HG02970 (cell line): Measurements from ENCODE around the gene DEPDC5.
A peak's percentile ranks its signal among the peaks of the same experiment; 100 is the strongest.

Experiments
- ATAC-seq: cut with Tn5 transposase; IDR thresholded peaks from one replicate; pipeline ENCODE4 v1.9.1; 2021; ENCODE audit warnings: mild to moderate bottlenecking, moderate library complexity, moderate number of reproducible peaks; ENCODE audit not compliant: unreplicated experiment, low FRiP score

Gene DEPDC5

DNA sequence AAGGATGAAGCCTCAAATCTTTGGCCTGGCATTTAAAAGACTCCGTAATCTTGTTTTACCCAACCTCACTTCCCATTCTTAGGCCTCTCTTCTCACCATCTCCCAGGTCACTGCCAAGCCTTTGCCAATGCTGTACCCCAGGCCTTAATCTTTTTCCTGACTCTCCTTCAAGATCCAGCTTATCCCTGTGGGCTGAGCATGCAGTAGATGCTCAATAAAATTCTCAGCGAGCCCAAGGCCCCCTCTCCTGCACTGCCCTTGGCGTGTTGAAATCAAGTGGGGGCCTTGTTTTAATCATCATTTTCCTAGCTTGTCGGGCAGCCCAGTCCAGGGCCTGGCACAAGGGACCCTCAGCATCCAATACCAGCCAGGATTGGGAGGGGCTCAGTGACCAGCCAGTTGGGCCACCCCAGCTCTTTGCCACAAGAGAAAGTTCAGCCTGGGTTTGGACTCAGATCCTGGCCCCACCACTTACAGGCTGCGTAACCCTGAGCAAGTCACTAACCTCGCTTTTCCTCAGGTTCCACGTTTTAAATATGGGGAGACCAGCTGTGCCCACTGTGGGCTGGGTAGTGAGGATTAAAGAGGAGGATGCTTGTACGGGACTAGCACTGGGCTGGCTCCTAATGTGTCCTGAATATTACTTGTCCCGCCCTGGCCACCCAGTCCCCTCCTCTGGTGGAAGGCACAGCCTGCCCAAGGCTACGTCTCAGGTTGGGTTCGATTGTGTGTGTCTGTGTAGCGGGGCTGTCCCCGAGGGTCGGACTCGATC is 189.6 kb downstream of the DEPDC5 start:
- ATAC-seq, result no peak

GRCh38 chr22:31943978-31944699 is 190.3 kb downstream of the DEPDC5 start, which contains the start of gene YWHAH:
YWHAH (plus strand) TSS chr22:31944535; CDS start chr22:31944734, 199 bp downstream.
- ATAC-seq, result peak; percentile 77

GRCh38 chr22:31944700-31945442 is 191.1 kb downstream of the DEPDC5 start:
- peak; percentile 30 for ATAC-seq

GRCh38 chr22:31945443-31945855 is 191.6 kb downstream of the DEPDC5 start:
- ATAC-seq, result no peak

- ATAC-seq, result no peak
Observed at GRCh38 chr22:31945971-31946680, 192.3 kb downstream of the DEPDC5 start.

- no peak for ATAC-seq
Observed at GRCh38 chr22:31947296-31947695, 193.5 kb downstream of the DEPDC5 start.

DNA sequence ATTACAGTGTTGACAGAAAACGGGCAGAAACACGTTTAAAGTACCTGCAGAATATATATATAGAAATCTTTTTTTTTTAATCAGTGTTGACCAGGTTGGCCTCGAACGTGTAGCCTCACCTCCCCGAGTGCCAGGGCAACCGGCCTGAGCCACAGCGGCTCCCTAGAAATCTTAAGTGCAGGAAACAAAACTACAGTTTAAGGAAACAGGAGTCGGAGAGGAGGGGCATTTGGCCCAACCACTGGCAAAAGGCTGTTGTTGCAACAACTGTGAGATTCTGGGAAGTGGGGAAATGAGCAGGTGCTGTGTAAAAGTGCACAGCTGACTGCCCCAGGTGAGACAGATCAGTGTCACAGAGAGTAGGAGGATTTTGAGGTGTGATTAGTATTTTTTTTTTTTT is 194.2 kb downstream of the DEPDC5 start:
- ATAC-seq, result no peak

DNA sequence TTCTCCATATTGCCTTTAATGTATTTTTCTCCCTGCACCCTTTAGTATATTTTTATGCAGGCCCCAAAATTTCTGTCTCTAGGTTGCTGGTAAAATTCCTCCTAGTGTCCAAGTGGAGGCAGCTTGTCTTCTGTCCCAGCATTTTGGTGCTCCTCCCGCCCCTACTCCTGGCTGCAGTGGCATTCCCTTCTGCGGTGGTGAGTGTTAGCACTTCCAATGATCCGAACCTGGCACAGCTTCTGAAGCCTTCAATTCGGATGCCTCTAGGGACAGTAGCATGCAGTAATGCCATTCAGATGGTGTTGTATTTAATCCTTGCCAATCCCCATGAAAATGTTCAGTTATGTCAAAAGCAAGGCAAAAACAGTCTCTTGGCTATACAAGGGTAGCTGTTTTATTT is 196.4 kb downstream of the DEPDC5 start:
- no peak for ATAC-seq

- no peak for ATAC-seq
Observed at GRCh38 chr22:31951194-31952093, 197.6 kb downstream of the DEPDC5 start.

- ATAC-seq, result no peak
Observed at GRCh38 chr22:31952094-31952401, 198.2 kb downstream of the DEPDC5 start.

GRCh38 chr22:31952472-31952871 is 198.7 kb downstream of the DEPDC5 start:
- ATAC-seq, result no peak

GRCh38 chr22:31953261-31953660 is 199.4 kb downstream of the DEPDC5 start:
- ATAC-seq, result no peak

DNA sequence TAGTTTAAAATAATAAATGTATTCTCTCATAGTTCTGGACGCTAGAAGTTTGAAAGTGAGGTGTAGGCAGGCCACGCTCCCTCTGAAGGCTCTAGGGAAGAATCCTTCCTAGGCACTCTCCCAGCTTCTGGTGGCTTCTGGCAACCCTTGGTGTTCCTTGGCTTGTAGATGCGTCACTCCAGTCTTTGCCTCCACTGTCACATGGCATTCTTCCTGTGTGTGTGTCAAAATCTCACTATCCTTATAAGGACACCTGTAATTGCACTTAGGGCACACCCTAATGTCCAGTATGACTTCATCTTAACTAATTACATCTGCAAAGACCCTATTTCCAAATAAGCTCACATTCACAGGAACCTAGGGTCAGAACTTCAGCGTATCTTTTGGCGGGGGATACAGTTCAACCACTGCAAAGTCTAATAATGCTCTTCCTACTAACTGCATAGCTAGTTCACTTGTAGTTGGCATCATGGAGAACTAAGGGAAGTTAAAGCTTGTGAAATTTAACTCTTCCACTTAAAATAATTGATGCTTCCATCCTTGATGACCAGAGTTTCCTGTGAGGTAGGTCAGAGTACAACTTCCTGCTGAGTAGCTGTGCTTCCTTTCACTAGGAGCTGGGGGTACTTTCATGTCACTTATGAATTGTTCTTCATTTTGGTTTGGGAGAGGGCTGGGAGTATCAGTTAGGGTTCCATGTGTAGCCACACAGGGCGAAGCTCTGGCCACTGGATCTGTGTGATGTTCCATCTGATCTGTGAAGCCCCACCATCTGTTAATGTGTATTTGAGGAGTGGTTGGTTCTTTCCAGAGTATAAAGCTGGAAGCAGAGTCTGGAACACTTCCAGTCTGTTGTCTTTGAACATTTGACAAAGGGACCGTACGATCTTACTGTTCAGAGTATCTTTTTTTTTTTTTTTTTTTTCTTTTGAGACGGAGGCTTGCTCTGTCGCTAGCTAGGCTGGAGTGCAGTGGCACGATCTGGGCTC is 201.0 kb downstream of the DEPDC5 start:
- ATAC-seq, result no peak

- no peak for ATAC-seq
Observed at GRCh38 chr22:31956360-31956759, 202.5 kb downstream of the DEPDC5 start.
